ENCODE results near the gene KCNN3.

The KCNN3 gene

DNA sequence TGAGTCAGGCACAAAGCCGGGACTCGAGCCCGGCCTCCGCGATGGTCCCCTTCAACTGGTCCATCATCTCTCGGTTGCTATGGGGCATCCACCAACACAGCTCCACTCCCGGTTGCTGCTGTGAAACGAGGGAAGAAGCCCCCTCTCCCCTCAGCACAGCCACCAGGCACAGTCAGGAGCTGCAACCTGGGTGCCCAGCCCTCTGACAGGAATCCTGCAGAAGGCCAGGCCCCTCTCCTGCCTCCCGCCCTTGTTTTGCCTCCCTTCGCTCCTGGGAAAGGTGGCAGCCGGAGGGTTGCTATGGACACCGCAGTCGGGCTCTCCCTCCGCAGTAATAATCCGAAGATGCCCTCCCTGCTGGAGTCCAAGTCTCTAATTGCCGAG, 8.9 kb upstream of the KCNN3 start:
- no peak for DNase-seq

DNA sequence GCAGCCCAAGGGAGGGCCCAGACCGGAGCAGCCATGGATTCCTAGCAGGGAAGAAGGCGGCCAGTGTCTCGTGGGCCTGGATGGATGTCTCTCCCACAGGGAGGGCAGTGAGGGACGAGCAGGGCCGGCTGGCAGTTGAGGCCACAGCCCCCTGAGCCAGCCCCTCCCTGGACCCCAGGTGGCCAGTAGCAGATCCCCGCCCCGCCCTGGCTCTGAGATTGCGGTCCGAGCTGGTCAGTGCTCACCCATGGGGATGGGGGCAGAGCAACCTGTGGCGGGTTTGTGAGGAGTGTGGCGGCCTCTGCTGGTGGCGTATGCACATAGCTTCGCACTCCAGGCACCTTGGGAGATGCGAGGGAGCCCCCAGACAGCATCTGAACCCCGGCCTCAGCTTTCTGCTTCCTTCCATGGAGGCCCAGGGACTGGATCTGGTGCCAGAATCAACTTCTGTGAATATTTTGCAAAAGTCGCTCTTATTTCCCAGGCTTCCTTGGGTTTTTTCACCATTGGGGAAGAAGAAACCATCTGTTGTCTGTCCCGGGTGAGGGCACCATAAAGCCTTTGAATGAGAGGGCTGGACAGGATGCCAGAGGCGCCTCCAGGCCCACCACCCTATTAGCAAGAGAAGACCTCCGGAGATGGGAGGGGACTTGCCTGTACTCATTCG, 8.4 kb upstream of the KCNN3 start:
- DNase-seq = no peak

DNA sequence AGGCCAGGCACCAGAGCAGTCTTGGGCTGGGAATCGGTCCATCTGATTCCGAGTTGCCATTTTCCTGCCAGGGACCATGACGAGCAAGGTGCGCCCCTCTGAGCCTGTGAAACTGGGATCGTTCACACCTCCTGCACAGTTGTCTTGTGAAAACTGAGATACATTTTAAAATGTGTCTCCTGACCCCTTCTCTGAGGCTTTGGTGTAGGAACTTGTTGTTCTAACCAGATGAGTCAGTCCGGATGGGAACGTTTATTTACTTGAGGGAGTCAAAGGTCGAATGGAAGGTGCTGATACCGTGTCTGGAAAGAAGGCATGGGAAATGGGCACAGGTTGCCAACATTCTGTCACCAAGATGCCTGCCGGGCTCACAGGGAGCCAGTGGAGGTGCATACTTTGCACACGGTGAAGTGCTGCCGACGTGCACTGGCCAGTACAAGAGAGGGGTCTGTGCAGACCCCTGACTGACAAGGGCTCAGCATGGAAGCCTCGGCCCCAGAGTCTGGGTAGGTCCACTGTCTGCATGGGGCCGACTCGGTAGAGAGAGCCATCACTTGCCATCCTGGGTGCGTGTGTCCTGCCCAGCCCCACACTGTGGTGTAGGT, 7.4 kb upstream of the KCNN3 start:
- DNase-seq = no peak

- no peak for DNase-seq
Observed at GRCh38 chr1:154876842-154877369, 6.8 kb upstream of the KCNN3 start.

DNA sequence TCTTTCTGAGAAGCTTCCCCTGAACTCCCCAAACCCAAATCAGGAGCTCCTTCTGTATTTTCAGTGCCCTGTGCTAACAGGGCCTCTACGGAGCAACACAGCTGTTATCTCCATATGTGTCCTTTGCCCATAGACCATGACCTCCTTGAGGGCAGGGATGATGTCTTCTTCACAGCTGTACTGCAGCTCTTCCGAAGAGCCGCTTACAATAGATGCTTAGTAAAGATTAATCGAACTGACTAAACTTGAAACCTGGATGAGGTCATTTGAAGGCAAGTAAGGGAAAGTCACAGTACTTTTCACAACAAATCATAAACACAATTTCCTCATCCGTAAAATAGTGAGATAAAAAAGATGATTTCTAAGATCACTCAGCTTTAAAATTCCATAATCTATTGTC, 4.4 kb upstream of the KCNN3 start:
- DNase-seq = no peak

DNA sequence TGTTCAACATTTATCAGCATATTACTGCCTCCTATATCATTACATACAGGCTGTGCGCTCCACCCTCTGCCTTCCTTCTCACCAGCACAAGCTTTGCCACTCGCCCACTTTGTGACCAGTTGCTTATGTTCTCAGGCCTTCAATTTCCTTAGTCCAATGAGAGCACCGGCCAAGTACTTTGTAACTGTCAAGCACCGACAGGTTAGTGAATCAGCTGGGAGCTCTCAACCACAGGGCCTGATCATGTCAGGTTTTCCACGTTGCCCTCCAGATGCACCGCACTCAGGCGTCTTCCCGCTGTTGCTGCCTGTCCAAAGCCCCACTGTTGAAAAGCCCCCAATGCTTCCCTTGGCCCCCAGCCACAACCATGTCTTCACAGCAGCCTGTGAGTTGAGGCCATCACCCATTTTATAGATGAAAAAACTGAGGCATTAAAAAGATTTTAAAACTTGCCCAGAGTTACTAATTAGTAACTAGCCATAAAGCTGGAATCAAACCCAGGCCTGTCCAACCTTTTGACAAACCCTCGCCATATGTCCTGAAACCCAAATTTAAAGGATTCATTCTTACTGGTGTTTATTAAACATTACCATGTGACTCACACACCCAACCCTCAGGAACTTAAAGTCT, 3.4 kb upstream of the KCNN3 start:
- no peak for DNase-seq

- DNase-seq = no peak
Observed at GRCh38 chr1:154871374-154871773, 1.3 kb upstream of the KCNN3 start.

GRCh38 chr1:154870734-154871133, 653 bp upstream of the KCNN3 start:
- DNase-seq = no peak

DNA sequence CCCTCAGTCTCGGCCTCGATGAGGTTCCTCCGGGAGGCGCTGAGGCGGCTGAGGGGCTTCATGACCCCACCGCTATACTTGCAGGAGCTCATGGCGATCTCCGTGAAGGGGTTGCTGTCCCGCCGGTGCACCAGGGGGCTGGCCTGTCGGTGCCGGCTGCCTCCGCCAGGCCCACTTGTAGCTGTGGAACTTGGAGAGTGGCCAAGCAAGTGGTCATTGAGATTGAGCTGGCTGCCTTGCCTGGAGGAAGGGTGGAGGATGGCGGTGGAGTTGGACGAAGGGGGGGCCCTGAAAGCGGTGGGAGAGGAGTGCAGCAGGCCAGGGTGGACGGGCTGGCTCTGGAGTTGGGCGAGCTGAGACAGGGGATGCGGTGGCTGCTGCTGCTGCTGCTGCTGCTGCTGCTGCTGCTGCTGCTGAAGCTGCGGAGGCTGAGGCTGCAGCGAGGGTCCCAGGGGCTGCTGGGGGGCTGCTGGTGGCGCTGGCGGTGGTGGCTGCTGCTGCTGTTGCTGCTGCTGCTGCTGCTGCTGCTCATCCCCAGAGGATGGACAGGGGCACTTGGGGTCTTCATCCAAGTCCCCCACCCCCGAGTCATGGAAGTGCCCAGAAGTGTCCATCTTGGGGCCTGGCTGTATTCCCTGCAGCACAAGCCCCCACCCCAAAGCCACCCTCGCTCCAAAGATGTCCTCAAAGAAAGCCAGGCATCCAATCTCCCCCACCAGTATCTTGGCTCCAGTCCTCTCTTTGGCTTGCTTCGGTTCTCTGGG, 548 bp downstream of the KCNN3 start:
- no peak for DNase-seq

DNA sequence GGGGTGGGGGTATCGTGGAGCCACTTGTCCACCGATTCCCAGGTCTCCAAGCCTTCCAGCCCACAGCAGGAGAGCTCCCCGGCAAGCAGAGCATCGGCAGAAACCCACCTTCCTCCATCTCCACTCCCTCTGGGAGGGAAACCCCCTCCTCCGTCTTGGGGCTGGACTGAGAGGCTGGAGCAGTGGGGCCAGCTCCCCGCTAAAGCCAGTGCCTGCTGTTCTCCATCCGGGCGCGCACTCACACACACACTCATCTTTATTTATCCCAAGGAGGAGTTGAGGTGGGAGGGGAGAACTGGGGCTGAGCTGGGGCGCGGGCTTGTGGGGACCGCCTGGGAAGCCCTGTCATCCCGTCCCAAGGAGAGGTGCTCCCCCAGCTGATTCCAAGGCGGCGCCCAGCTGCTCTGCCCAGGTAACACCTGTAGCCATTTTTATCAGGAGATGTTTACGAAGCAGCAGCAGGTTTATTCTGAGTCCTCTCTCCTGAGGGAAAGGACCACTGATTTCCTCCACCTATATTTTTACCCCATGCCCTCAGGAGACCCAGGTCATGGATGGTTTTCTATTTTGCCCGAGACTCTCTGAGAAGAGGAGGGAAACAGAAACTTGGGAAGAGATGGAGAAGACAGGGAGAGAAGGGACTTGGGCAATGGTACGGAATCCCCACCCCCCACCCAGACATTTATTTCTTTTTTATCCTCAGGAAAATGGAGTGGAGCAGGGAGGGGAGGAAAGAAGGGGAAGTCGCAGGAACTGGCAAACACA, 2.1 kb downstream of the KCNN3 start:
- no peak for DNase-seq

- DNase-seq = no peak
Observed at GRCh38 chr1:154867064-154867825, 2.8 kb downstream of the KCNN3 start.

GRCh38 chr1:154866257-154867063, 3.6 kb downstream of the KCNN3 start:
- DNase-seq = no peak

- no peak for DNase-seq
Observed at GRCh38 chr1:154865442-154866256, 4.4 kb downstream of the KCNN3 start.

DNA sequence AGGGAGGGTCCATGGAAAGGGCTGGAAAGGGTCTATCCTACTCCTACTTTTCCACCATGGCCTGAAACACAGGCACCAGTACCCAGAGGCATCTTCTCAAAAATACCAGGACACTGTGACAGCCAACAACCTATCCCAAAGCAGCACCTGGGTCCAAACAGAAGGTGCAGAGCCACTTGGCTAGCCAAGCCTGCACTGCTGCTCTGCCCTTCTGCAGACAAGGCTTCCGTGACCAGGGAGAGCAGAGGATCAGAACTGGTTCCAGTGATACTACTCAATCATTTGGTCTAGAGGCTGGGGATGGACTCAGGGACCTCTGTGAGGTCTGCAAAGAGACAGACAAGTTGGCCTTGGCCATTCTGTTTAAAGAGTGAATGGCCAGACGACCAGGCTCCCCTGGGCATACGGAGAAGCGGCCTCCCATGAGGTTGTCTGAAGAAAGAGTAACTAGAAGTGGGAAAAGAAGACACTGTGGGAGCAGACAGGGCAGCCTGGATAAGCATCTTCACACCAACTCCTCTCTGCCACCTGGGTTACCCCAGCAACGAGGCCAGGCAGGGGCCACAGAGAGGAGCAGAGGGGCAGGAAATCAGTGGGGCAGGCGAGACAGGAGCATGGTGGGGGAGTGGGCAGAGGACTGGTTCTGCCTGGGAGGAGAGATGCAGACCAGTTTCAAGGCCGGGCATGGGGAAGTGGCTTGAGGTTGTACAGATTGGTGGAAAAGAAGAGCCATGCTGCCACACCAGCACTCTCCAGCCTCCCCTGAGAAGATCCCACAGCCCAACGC, 5.7 kb downstream of the KCNN3 start:
- no peak for DNase-seq

DNA sequence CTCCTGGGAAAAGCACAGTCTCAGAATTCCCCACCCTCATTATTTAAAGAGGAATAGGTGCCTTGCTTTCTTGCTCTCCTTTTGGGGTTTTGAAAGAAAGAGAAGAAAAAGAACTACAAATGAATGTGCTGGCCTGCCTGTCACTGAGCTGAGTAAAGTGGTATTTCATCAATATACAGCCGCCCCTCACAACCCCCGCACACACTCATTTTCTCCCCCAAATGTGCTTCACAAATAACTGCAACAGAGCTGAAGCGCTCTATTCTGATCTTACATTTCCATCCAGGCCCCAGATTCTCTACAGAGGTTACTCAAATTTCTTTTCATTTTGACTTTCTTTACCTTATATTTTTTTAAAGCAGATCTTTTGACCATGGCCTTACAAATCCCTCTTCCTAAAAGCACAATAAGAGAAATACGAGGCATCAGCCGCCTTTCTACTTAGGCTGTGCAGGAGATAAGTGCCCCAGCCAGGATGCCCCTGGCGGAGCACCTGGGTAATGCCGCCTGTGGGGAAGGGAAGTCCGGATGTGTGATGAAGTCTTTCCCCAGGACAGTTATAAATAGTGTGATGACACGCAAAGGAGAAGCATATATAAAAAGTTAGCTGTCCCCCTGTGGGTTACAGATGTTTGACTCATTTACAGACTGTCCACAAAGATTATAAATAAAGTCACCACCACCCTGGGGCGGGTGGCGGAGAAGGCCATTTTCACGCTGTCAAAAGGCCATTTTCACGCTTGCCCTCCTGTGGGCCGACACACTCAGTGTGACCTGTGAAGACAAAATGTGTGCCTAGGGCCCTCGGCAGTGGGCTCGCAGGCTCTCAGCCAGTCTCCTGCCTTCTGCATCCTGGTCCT, 6.5 kb downstream of the KCNN3 start:
- DNase-seq = no peak

GRCh38 chr1:154862907-154863306, 7.2 kb downstream of the KCNN3 start:
- no peak for DNase-seq

- no peak for DNase-seq
Observed at GRCh38 chr1:154861607-154862094, 8.4 kb downstream of the KCNN3 start.

All from NCI-H1048 (cell line).